GM10847 (cell line): Measurements from ENCODE around the gene GULP1.

Experiments
- POLR2A ChIP-seq: IDR thresholded peaks from 2 replicates; pipeline ENCODE4 v1.6.1; 2011; ENCODE audit not compliant: insufficient read length; ENCODE audit errors: extremely low read depth

Gene GULP1

DNA sequence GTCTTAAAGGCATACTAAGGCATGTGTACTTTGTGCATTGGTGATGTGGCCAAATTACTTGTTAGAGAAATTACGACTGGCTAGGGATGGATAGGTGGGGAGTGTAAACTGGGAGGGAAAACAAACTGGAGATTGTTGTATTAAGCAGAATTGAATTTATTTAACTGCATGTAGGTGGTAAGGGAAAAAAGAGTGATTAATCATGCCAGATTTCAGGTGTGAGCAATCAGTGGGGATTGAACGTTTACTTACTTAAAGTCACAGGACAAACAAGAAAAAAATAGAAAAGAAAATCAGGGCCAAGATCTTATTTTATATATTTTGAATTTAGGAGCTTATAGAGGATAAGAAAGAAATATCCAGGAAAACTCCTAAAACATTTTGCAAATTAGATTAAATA lies 88.6 kb downstream of the GULP1 start:
- TF ChIP-seq POLR2A, result no peak

DNA sequence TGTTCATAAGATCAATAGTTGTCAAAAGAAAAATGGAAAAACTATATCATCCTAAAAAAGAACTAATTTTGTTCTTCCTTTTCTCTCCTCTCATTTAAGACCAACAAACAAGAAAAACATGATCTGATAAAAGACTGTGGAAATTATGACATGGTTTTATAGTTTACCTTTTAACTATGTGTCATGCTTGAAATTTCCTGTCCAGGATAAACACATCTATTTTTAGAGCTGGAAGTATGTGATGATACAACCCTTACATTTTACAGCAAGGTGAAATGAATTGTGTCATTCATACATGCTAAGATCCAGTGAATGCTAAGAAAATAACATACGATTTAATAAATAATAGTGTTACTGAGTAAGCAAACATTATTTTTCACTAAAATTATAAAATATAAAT lies 89.9 kb downstream of the GULP1 start:
- no peak for TF ChIP-seq POLR2A

GRCh38 chr2:188382107-188382506 lies 90.4 kb downstream of the GULP1 start:
- no peak for TF ChIP-seq POLR2A

GRCh38 chr2:188383158-188383557 lies 91.5 kb downstream of the GULP1 start:
- TF ChIP-seq POLR2A, result no peak

- no peak for TF ChIP-seq POLR2A
Observed at GRCh38 chr2:188385857-188386256, 94.2 kb downstream of the GULP1 start.

DNA sequence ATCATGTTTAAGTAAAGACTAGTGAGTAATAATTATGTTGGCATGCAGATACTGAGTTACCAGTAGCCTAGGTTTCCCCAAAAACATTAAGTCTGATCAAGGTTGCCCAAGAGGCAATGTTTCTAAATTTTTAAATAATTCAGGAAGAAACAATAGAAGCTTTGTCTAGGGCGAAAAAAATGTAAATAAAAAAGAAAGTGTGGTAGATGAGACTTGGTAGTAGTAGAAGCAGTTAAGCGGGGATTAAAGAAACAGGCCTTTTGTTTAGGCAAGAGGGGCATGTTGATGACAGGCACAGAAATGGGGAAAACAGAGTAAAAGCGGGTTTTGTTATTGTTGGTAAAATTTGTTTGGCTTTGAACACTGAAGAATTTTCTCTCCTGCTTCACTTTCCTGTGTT lies 97.2 kb downstream of the GULP1 start:
- TF ChIP-seq POLR2A, result no peak

DNA sequence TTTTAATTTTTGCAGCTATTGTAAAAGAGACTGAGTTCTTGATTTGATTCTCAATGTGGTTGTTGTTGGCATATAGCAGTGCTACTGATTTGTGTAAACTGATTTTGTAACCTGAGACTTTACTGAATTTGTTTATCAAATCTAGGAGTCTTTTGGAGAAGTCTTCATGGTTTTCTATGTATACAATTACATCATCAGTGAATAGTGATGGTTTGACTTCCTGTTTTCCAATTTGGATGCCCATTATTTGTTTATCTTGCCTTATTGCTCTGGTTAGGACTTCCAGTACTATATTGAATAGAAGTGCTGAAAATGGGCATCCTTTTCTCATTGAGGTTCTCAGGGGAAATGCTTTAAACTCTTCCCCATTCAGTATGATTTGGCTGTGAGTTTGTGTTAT lies 99.7 kb downstream of the GULP1 start:
- TF ChIP-seq POLR2A, result no peak

DNA sequence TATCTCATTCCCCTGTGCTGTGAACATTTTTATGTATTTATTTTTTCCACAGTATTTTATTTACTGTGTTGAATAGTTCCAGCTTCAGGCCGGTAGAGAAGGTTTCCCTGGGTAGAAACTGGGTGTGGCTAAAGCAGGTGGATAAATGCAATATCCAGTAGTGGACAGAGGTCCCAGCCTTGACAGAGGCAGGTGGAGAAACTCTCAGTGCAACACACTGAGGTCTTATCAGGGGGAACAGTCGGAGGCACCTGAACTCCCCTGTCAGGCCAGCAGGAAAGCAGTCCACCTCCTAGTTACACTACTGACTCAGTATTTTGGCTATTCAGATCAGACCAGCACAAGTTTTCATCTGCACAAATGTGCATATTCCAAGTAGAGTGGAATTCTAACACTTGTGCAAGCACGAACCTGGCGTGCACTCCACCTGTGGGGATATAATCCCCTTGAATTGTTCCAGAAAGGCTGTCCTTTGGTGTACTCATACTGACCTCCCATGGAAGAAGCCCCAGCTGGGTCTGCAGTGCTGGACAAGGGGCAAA lies 103.3 kb downstream of the GULP1 start:
- no peak for TF ChIP-seq POLR2A

DNA sequence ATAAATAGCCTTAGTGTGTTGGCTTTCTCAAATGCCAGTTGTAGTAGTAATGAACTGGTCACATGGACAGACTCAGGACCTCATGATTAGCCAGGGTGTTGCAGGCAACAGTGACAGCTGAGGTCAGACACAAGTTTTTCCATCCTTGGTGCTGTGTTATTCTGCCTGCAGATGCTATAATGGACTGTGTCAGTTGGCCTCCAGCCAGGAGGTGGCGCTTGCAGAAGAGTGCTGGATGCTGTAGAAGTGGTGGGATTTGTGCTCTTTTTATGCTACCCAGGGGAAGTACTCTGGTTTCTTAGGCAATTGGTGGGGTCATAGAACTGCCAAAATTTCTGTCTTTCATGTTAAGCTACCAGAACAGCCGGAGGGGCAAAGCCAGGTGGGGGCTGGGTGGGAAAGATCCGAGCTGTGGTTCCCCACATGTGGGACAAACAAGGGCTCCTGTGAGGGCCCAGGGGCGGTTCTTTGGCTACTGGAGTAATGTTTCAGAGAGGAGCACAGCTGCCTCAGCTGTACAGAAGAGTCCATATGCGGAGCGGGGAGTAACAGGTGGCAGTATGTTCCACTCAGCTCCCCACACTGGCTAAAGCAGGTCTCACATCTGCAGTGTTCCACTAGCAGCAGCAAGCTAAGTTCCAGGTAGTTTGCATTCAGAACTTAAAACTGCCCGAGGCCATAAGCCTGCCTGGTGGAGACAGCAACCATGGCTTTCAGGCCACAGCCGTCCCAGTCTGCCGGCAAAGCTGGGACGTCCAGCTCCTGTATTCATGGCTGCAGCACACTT lies 104.4 kb downstream of the GULP1 start:
- TF ChIP-seq POLR2A, result no peak

GRCh38 chr2:188399159-188399558 lies 107.5 kb downstream of the GULP1 start:
- TF ChIP-seq POLR2A, result no peak

DNA sequence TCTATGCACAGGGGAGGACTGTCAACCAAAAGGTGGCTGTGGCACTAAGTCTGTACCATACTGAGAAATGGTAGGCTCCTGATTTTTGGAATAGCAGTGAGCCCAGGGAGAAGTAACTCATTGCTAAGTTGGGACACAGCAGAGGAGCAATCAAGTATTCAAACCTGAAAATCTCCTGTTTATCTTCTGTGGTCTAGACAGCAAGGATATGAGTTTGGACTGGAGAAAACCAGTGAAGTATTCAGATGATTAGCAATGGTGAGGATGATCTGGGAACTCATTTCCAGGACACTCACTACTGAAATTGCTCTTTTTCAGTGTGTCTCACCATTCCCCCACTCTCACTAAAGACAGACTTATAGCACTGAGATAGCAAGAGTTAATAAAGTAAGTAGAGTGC lies 112.0 kb downstream of the GULP1 start:
- no peak for TF ChIP-seq POLR2A

- no peak for TF ChIP-seq POLR2A
Observed at GRCh38 chr2:188404341-188405004, 112.8 kb downstream of the GULP1 start.

DNA sequence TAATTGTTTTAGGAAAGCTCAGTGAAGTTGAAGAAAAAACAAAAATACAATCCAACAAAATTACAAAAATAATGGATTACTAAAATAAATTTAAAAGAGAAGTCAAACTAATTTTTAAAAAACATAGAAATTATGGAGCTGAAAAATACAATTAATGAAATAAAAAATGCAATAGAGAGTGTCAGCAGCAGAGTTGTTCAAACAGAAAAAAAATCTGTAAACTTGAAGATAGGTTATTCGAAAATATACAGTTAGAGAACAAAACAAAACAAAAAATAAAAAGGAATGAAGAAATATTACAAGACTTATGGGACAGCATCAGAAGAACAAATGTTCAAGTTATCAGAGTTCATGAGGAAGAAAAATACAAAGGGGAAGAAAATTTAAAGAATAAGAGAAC lies 114.7 kb downstream of the GULP1 start:
- no peak for TF ChIP-seq POLR2A

DNA sequence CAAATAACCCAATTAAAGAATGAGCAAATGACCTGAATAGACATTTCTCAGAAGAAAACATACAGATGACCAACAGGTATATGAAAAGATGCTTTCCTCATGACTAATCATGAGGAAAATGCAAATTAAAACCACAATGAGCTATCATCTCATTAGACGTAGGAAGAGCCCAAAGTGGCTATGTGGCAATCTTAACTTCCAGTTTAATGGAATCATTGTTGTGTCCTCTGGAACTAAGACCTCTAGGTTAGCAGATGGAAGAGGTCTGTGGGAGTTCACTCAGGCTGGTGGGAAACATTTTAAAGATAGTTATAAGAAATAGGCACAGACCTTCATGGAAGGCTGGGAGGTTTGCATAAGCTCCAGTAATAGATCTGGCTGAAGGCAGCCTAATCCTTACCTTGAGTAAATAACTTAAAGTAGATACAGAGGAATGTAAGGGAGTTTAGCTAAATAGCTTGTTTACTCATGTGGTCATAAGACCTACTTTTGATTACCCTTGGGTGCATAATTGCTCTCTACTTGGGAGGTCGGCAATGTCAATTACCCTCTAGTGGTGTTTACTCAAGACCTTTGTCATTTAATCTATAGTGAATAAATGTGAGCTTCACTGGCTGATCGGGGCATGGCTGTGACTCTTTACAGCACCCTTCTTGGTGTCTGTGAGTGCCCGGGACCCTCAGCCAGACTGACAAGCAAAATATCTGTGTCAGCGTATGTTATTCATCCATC lies 119.0 kb downstream of the GULP1 start:
- TF ChIP-seq POLR2A, result no peak

DNA sequence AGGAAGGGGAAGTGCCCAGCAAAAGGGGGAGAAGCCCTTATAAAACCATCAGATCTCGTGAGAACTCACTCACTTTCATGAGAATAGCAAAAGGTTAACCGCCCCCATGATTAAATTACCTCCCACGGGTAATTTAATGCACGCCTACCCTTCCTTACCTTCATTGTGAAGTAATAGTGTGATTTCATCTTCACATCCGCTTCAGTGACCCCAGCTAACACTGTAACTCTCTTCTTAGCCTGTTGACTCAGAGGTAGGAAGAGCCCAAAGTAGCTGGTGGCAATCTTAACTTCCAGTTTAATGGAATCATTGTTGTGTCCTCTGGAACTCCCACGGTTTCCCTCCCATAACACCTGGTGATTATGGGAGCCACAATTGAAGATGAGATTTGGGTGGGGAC lies 120.5 kb downstream of the GULP1 start:
- TF ChIP-seq POLR2A, result no peak

DNA sequence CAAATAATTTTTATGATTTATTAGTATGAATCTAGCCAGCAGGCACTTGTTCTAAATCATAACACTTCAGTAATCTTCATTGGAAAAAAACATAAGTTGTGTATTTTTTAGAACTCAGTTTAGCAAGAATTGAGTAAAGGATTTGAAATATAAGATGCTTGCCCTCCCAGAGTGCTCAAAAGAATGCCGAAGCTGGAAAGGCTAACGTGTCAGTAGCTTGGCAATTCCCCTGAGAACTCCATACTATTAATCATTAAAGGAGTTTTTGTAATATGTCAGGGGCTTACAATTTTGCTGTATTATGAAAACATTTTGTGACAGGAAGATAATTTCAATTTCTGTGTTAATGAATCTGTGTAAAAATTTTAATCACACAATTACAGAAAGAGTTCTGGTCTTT lies 122.7 kb downstream of the GULP1 start:
- no peak for TF ChIP-seq POLR2A
